ENCODE data around the gene EML6. TPM values are rescaled to one million over a fixed set of nuclear protein-coding genes. Genes with fewer than 3 reads are reported as not detected.

Gene EML6
- total RNA-seq, 4 donors from 2014 or later: 0.62 to 1.5 (median 1.1) TPM

- Histone ChIP-seq H3K4me1 (peaks cover 0 to 2% (median 0%) of the 10 kb centered on the region in 3 donors), H3K9me3 (no peaks in the 10 kb centered on the region), H3K4me3 (no peak overlapping the region), H3K36me3 (no peaks in the 10 kb centered on the region), H3K27me3 (no peaks in the 10 kb centered on the region), H3K27ac (no peak overlapping the region)
- TF ChIP-seq EP300 (IDR thresholded peaks at IDR 0.05) (no peak), POLR2AphosphoS5 (IDR thresholded peaks at IDR 0.05) (no peak), POLR2A (IDR thresholded peaks at IDR 0.05) (no peak), CTCF (IDR thresholded peaks at IDR 0.05) (no peak)
- no peak for ATAC-seq
- 64 to 72% methylated on average over 2 to 4 of the region's 4 CpGs for WGBS, 2 donors (ENCODE audit: low coverage in 1 of 2)
These were observed 38.1 kb upstream of the EML6 start for GRCh38 chr2:54685263-54685775.

- 78 to 90% methylated on average over 3 to 4 of the region's 4 CpGs for WGBS, 2 donors (ENCODE audit: low coverage in 1 of 2)
- no peak overlapping the region for H3K4me3 ChIP-seq
- H3K27ac ChIP-seq: no peak overlapping the region
- H3K9me3 ChIP-seq: no peaks in the 10 kb centered on the region
- TF ChIP-seq POLR2A (IDR thresholded peaks at IDR 0.05) (no peak), CTCF (IDR thresholded peaks at IDR 0.05) (no peak), EP300 (IDR thresholded peaks at IDR 0.05) (no peak), POLR2AphosphoS5 (IDR thresholded peaks at IDR 0.05) (no peak)
- H3K27me3 ChIP-seq: no peaks in the 10 kb centered on the region
- H3K36me3 ChIP-seq: no peaks in the 10 kb centered on the region
- no peaks in the 10 kb centered on the region for H3K4me1 ChIP-seq
- ATAC-seq: no peak
These were observed 35.8 kb upstream of the EML6 start for GRCh38 chr2:54687595-54688152.

- Histone ChIP-seq H3K4me3 (no peak overlapping the region), H3K27ac (no peak overlapping the region), H3K36me3 (no peaks in the 10 kb centered on the region), H3K9me3 (no peaks in the 10 kb centered on the region), H3K27me3 (no peaks in the 10 kb centered on the region), H3K4me1 (no peaks in the 10 kb centered on the region)
- whole genome bisulfite sequencing, 2 donors (ENCODE audit: low coverage in 1 of 2): 62 to 86% methylated on average over 1 to 8 of the region's 8 CpGs
- ATAC-seq: no peak
- TF ChIP-seq POLR2A (IDR thresholded peaks at IDR 0.05): no peak
- TF ChIP-seq EP300 (IDR thresholded peaks at IDR 0.05): no peak
- TF ChIP-seq POLR2AphosphoS5 (IDR thresholded peaks at IDR 0.05): no peak
- no peak for TF ChIP-seq CTCF (IDR thresholded peaks at IDR 0.05)
These were observed 31.9 kb upstream of the EML6 start for GRCh38 chr2:54691445-54692135.

- Histone ChIP-seq H3K27me3 (no peaks in the 10 kb centered on the region), H3K4me3 (no peak overlapping the region), H3K9me3 (no peaks in the 10 kb centered on the region), H3K4me1 (no peaks in the 10 kb centered on the region), H3K27ac (no peak overlapping the region), H3K36me3 (no peaks in the 10 kb centered on the region)
- ATAC-seq: no peak
- TF ChIP-seq POLR2AphosphoS5 (IDR thresholded peaks at IDR 0.05): no peak
- TF ChIP-seq EP300 (IDR thresholded peaks at IDR 0.05): no peak
- TF ChIP-seq POLR2A (IDR thresholded peaks at IDR 0.05): no peak
- no peak for TF ChIP-seq CTCF (IDR thresholded peaks at IDR 0.05)
These were observed 30.9 kb upstream of the EML6 start for GRCh38 chr2:54692556-54692955.

GRCh38 chr2:54695378-54695777 is 28.1 kb upstream of the EML6 start:
- Histone ChIP-seq H3K36me3 (no peaks in the 10 kb centered on the region), H3K9me3 (no peaks in the 10 kb centered on the region), H3K27ac (no peak overlapping the region), H3K4me1 (no peaks in the 10 kb centered on the region), H3K4me3 (no peak overlapping the region), H3K27me3 (no peaks in the 10 kb centered on the region)
- ATAC-seq: no peak
- TF ChIP-seq POLR2AphosphoS5 (IDR thresholded peaks at IDR 0.05): no peak
- WGBS, 2 donors (ENCODE audit: low coverage in 1 of 2): 80 to 92% methylated on average over 1 to 4 of the region's 4 CpGs

Measured in gastroesophageal sphincter (tissue), 4 donors.